EH (cell line): ENCODE measurements around the gene PRRC2B.
A peak's percentile ranks its signal among the peaks of the same experiment; 100 is the strongest.

Source experiments
- DNase-seq: peaks from one replicate; pipeline ENCODE4 v3.0.0-alpha.2; 2015; ENCODE audit warnings: low read depth

PRRC2B gene

GRCh38 chr9:131516930-131517329 lies 123.0 kb downstream of the PRRC2B start:
- no peak for DNase-seq

- DNase-seq, result no peak
Measured at GRCh38 chr9:131517761-131518190, 123.9 kb downstream of the PRRC2B start.

GRCh38 chr9:131518553-131518952 lies 124.7 kb downstream of the PRRC2B start:
- DNase-seq, result no peak

- no peak for DNase-seq
Measured at GRCh38 chr9:131520503-131520902, 126.6 kb downstream of the PRRC2B start.

- no peak for DNase-seq
Measured at GRCh38 chr9:131521203-131521602, 127.3 kb downstream of the PRRC2B start.

GRCh38 chr9:131521822-131522221 lies 127.9 kb downstream of the PRRC2B start:
- no peak for DNase-seq

- DNase-seq, result no peak
Measured at GRCh38 chr9:131522257-131523085, 128.6 kb downstream of the PRRC2B start.

GRCh38 chr9:131523086-131523388 lies 129.2 kb downstream of the PRRC2B start:
- DNase-seq, result no peak

GRCh38 chr9:131523451-131524435 lies 129.9 kb downstream of the PRRC2B start:
- no peak for DNase-seq

- DNase-seq, result peak; percentile 82
Measured at GRCh38 chr9:131524665-131525315, 130.9 kb downstream of the PRRC2B start.

GRCh38 chr9:131525643-131526565 lies 132.0 kb downstream of the PRRC2B start:
- no peak for DNase-seq

- no peak for DNase-seq
Measured at GRCh38 chr9:131528186-131528585, 134.3 kb downstream of the PRRC2B start.

- no peak for DNase-seq
Measured at GRCh38 chr9:131528886-131529505, 135.1 kb downstream of the PRRC2B start.

GRCh38 chr9:131529597-131530545 lies 136.0 kb downstream of the PRRC2B start:
- no peak for DNase-seq

- peak; percentile 48 for DNase-seq
Measured at GRCh38 chr9:131530546-131530919, 136.6 kb downstream of the PRRC2B start.

GRCh38 chr9:131530920-131531832 lies 137.3 kb downstream of the PRRC2B start, which contains the start of gene UCK1:
UCK1 (minus strand) TSS chr9:131531263; CDS start chr9:131531174, 89 bp downstream.
- DNase-seq, result peak; percentile 82

GRCh38 chr9:131534721-131535237 lies 140.9 kb downstream of the PRRC2B start:
- DNase-seq, result peak; percentile 6

- no peak for DNase-seq
Measured at GRCh38 chr9:131537946-131538345, 144.1 kb downstream of the PRRC2B start.
